Activated CD4-positive, alpha-beta memory T cell treated with anti-CD3 and anti-CD28 coated beads for 36 hours (primary cell): Measurements from ENCODE around the gene GORASP1. TPM values are rescaled to one million over a fixed set of nuclear protein-coding genes. Genes with fewer than 3 reads are reported as not detected.

Experiments
- CTCF ChIA-PET: fragments of 350-600 bp; sonication (Branson Sonifier 250); formaldehyde crosslinking; loops from one replicate; lab custom pipeline; 2021; ENCODE audit warnings: antibody characterized with exemption, inconsistent platforms; lab: Charles Lee
- POLR2A ChIA-PET: fragments of 350-600 bp; sonication (Branson Sonifier 250); formaldehyde crosslinking; loops from one replicate; lab custom pipeline; 2021; ENCODE audit warnings: antibody characterized with exemption; lab: Charles Lee
- DNase-seq: peaks from one replicate; pipeline ENCODE4 v3.0.0-alpha.2; 2020
- H3K27ac Mint-ChIP-seq: one replicate; pipeline ENCODE4 v1.8.0; 2021; ENCODE audit warnings: mixed read lengths
- H3K27me3 Mint-ChIP-seq: one replicate; pipeline ENCODE4 v1.8.0; 2021; ENCODE audit warnings: mixed read lengths
- H3K36me3 Mint-ChIP-seq: one replicate; pipeline ENCODE4 v1.8.0; 2021; ENCODE audit warnings: mixed read lengths
- H3K4me1 Mint-ChIP-seq: one replicate; pipeline ENCODE4 v1.8.0; 2021; ENCODE audit warnings: low read depth, mixed read lengths
- H3K4me3 Mint-ChIP-seq: one replicate; pipeline ENCODE4 v1.8.0; 2021; ENCODE audit warnings: mild to moderate bottlenecking, mixed read lengths
- H3K9me3 Mint-ChIP-seq: one replicate; pipeline ENCODE4 v1.8.0; 2021; ENCODE audit warnings: mixed read lengths
- intact Hi-C: fragments of 100-400 bp; cut with micrococcal nuclease; formaldehyde crosslinking; loops from one replicate; pipeline ENCODE4 v1.15.1; 2023
- total RNA-seq, 2 experiments: library from RNA; stranded (reverse); gene quantifications; one replicate each; pipeline ENCODE4 v1.2.3, GENCODE V29; 2021

The GORASP1 gene
- total RNA-seq: 10 to 100 TPM; 32.7 to 34.1 TPM

- ChIA-PET POLR2A (interaction anchor here (0.6 to 1.4 kb wide), 7 partner anchors 20 to 72 kb away, joined by 3 to 7 read pairs (median 3); no protein-coding TSS in a partner anchor), CTCF (interaction anchor here (1.5 to 7.5 kb wide), 4 partner anchors 20 to 184 kb away, joined by 4 to 57 read pairs (median 28); no protein-coding TSS in a partner anchor)
- peak; percentile 83 for DNase-seq
- Mint-ChIP-seq H3K27me3 (no peaks in the 10 kb centered on the region), H3K9me3 (no peaks in the 10 kb centered on the region), H3K4me3 (peak within 1 kb of the TSS; percentile 81), H3K36me3 (no peaks in the 10 kb centered on the region), H3K27ac (peak within 1 kb of the TSS; percentile 74), H3K4me1 (peaks cover 42% of the 10 kb centered on the region)
- intact Hi-C loops: loop anchor here (1.0 to 2.0 kb wide), 4 partner anchors 40 to 277 kb away; partner anchors contain the start of gene SCN11A
These were observed at the start of gene GORASP1, which contains the start of gene TTC21A for GRCh38 chr3:39107388-39108199. Gene GORASP1, minus strand, starts transcription at chr3:39107627. Its CDS starts 86 bp downstream, at chr3:39107541. Gene TTC21A, plus strand, starts transcription at chr3:39107680. Its CDS starts 158 bp downstream, at chr3:39107838.

- Mint-ChIP-seq H3K4me1 (peaks cover 19% of the 10 kb centered on the region), H3K27me3 (no peaks in the 10 kb centered on the region), H3K36me3 (peaks cover 13% of the 10 kb centered on the region), H3K9me3 (no peaks in the 10 kb centered on the region), H3K27ac (peak overlapping the region; percentile 4), H3K4me3 (no peak overlapping the region)
- DNase-seq: no peak
- intact Hi-C loops: no loop called here
- POLR2A ChIA-PET: no interaction called here
- CTCF ChIA-PET: no interaction called here
These were observed 49.0 kb upstream of the GORASP1 start for GRCh38 chr3:39156421-39156820.

GRCh38 chr3:39154280-39155021, 47.0 kb upstream of the GORASP1 start:
- Mint-ChIP-seq H3K4me1 (peaks cover 35% of the 10 kb centered on the region), H3K36me3 (peaks cover 32% of the 10 kb centered on the region), H3K9me3 (no peaks in the 10 kb centered on the region), H3K27me3 (no peaks in the 10 kb centered on the region), H3K4me3 (peak overlapping the region; percentile 72), H3K27ac (peak overlapping the region; percentile 83)
- ChIA-PET CTCF (no interaction called here), POLR2A (interaction anchor here (1.1 kb wide), 1 partner anchor 19 kb away, joined by 3 read pairs; no protein-coding TSS in a partner anchor)
- no peak for DNase-seq
- intact Hi-C loops: no loop called here

- Mint-ChIP-seq H3K4me1 (peaks cover 40% of the 10 kb centered on the region), H3K36me3 (peaks cover 37% of the 10 kb centered on the region), H3K9me3 (no peaks in the 10 kb centered on the region), H3K27me3 (no peaks in the 10 kb centered on the region), H3K27ac (peak overlapping the region; percentile 83), H3K4me3 (peak overlapping the region; percentile 72)
- DNase-seq: no peak
- ChIA-PET CTCF (no interaction called here), POLR2A (interaction anchor here (1.1 kb wide), 1 partner anchor 19 kb away, joined by 3 read pairs; no protein-coding TSS in a partner anchor)
- intact Hi-C loops: no loop called here
These were observed 46.5 kb upstream of the GORASP1 start for GRCh38 chr3:39153977-39154279.

GRCh38 chr3:39150803-39151631, 43.6 kb upstream of the GORASP1 start:
- H3K36me3 Mint-ChIP-seq: peaks cover 63% of the 10 kb centered on the region
- ChIA-PET CTCF (interaction anchor here (0.8 to 1.3 kb wide), 2 partner anchors 117 to 234 kb away, joined by 3 to 4 read pairs; no protein-coding TSS in a partner anchor), POLR2A (interaction anchor here (0.9 to 1.4 kb wide), 5 partner anchors 8 to 106 kb away, joined by 3 read pairs; no protein-coding TSS in a partner anchor)
- intact Hi-C loops: loop anchor here (2.0 kb wide), 1 partner anchor 100 kb away; the partner anchor contains the start of gene SCN11A
- peak overlapping the region; percentile 92 for H3K4me3 Mint-ChIP-seq
- H3K9me3 Mint-ChIP-seq: no peaks in the 10 kb centered on the region
- no peaks in the 10 kb centered on the region for H3K27me3 Mint-ChIP-seq
- H3K27ac Mint-ChIP-seq: peak overlapping the region; percentile 97
- peaks cover 67% of the 10 kb centered on the region for H3K4me1 Mint-ChIP-seq
- peak; percentile 85 for DNase-seq

- Mint-ChIP-seq H3K27ac (peak overlapping the region; percentile 97), H3K4me1 (peaks cover 66% of the 10 kb centered on the region), H3K9me3 (no peaks in the 10 kb centered on the region), H3K4me3 (peak overlapping the region; percentile 92), H3K27me3 (no peaks in the 10 kb centered on the region), H3K36me3 (peaks cover 69% of the 10 kb centered on the region)
- ChIA-PET CTCF (interaction anchor here (0.6 to 1.3 kb wide), 4 partner anchors 16 to 234 kb away, joined by 3 to 4 read pairs (median 4); no protein-coding TSS in a partner anchor), POLR2A (interaction anchor here (0.9 to 1.3 kb wide), 3 partner anchors 33 to 107 kb away, joined by 3 read pairs; no protein-coding TSS in a partner anchor)
- DNase-seq: no peak
- intact Hi-C loops: loop anchor here (2.0 kb wide), 1 partner anchor 99 kb away; the partner anchor contains the start of gene SCN11A
These were observed 42.8 kb upstream of the GORASP1 start for GRCh38 chr3:39150148-39150802.

- Mint-ChIP-seq H3K27me3 (no peaks in the 10 kb centered on the region), H3K4me1 (peaks cover 64% of the 10 kb centered on the region), H3K36me3 (peaks cover 75% of the 10 kb centered on the region), H3K4me3 (peak overlapping the region; percentile 92), H3K9me3 (no peaks in the 10 kb centered on the region), H3K27ac (peak overlapping the region; percentile 97)
- POLR2A ChIA-PET: interaction anchor here (1.2 to 2.1 kb wide), 3 partner anchors 34 to 108 kb away, joined by 3 to 7 read pairs (median 3); partner anchors contain the start of genes GORASP1 and TTC21A
- intact Hi-C loops: loop anchor here (2.0 kb wide), 1 partner anchor 99 kb away; the partner anchor contains the start of gene SCN11A
- no peak for DNase-seq
- CTCF ChIA-PET: interaction anchor here (0.6 to 1.2 kb wide), 4 partner anchors 17 to 142 kb away, joined by 3 to 4 read pairs (median 3); no protein-coding TSS in a partner anchor
These were observed 42.2 kb upstream of the GORASP1 start for GRCh38 chr3:39149498-39150147.

GRCh38 chr3:39149059-39149455, 41.6 kb upstream of the GORASP1 start:
- Mint-ChIP-seq H3K9me3 (no peaks in the 10 kb centered on the region), H3K27me3 (no peaks in the 10 kb centered on the region), H3K4me3 (peak overlapping the region; percentile 92), H3K4me1 (peaks cover 62% of the 10 kb centered on the region), H3K27ac (peak overlapping the region; percentile 97), H3K36me3 (peaks cover 81% of the 10 kb centered on the region)
- ChIA-PET POLR2A (interaction anchor here (2.1 kb wide), 1 partner anchor 41 kb away, joined by 7 read pairs; the partner anchor contains the start of genes GORASP1 and TTC21A), CTCF (interaction anchor here (1.2 to 1.4 kb wide), 2 partner anchors 33 to 139 kb away, joined by 3 to 10 read pairs; no protein-coding TSS in a partner anchor)
- intact Hi-C loops: no loop called here
- no peak for DNase-seq

- POLR2A ChIA-PET: interaction anchor here (1.5 to 2.1 kb wide), 2 partner anchors 9 to 40 kb away, joined by 3 to 7 read pairs; partner anchors contain the start of genes GORASP1 and TTC21A
- peak overlapping the region; percentile 92 for H3K4me3 Mint-ChIP-seq
- DNase-seq: no peak
These were observed 41.1 kb upstream of the GORASP1 start for GRCh38 chr3:39148435-39149058.

More at GRCh38 chr3:39148435-39149058, 41.1 kb upstream of the GORASP1 start:
- intact Hi-C loops: no loop called here
- CTCF ChIA-PET: interaction anchor here (1.2 to 1.4 kb wide), 2 partner anchors 32 to 140 kb away, joined by 3 to 10 read pairs; no protein-coding TSS in a partner anchor
- Mint-ChIP-seq H3K27me3 (no peaks in the 10 kb centered on the region), H3K9me3 (no peaks in the 10 kb centered on the region), H3K27ac (peak overlapping the region; percentile 97), H3K4me1 (peaks cover 63% of the 10 kb centered on the region), H3K36me3 (peaks cover 85% of the 10 kb centered on the region)
